OCI-LY3 (cell line): ENCODE measurements around the gene CEMIP2.
A peak's percentile ranks its signal among the peaks of the same experiment; 100 is the strongest.

Source experiments
- H2AFZ ChIP-seq: fragments of 200-600, 300-600 bp; shearing (Covaris generic); 2 replicates; pipeline ENCODE4 v1.6.0; 2014; ENCODE audit warnings: antibody characterized with exemption, low read depth, low read length
- H3K27ac ChIP-seq: fragments of 200-600, 300-600 bp; sonication (generic); 2 replicates; pipeline ENCODE4 v1.5.1; 2014; ENCODE audit warnings: mild to moderate bottlenecking, low read length, moderate library complexity, mixed read lengths
- H3K27me3 ChIP-seq: fragments of 200-600, 300-600 bp; sonication (generic); 2 replicates; pipeline ENCODE4 v1.6.1; 2014; ENCODE audit warnings: low read depth, low read length, mixed read lengths
- H3K36me3 ChIP-seq: fragments of 200-600, 300-600 bp; sonication (generic); replicated peaks from 2 replicates; pipeline ENCODE3; 2014; ENCODE audit warnings: low read depth, low read length, mixed read lengths
- H3K4me1 ChIP-seq: fragments of 300-600, 200-600 bp; sonication (generic); 2 replicates; pipeline ENCODE4 v1.6.1; 2014; ENCODE audit warnings: low read length, mixed read lengths
- H3K4me2 ChIP-seq: fragments of 200-600, 300-600 bp; sonication (generic); 2 replicates; pipeline ENCODE4 v1.6.1; 2014; ENCODE audit warnings: low read length, mixed read lengths
- H3K4me3 ChIP-seq: fragments of 300-600, 200-600 bp; sonication (generic); 2 replicates; pipeline ENCODE4 v1.5.1; 2014; ENCODE audit warnings: antibody characterized with exemption, mild to moderate bottlenecking, low read length, moderate library complexity
- H3K79me2 ChIP-seq: fragments of 300-600, 200-600 bp; shearing (Covaris generic); 2 replicates; pipeline ENCODE4 v1.6.1; 2014; ENCODE audit warnings: mild to moderate bottlenecking, low read length, mixed read lengths
- H3K9ac ChIP-seq: fragments of 300-600, 200-600 bp; shearing (Covaris generic); 2 replicates; pipeline ENCODE4 v1.6.0; 2014; ENCODE audit warnings: mild to moderate bottlenecking, low read length, moderate library complexity
- H3K9me3 ChIP-seq: fragments of 200-600, 300-600 bp; shearing (Covaris generic); 2 replicates; pipeline ENCODE4 v1.6.1; 2014; ENCODE audit warnings: low read length, mixed read lengths; ENCODE audit not compliant: insufficient read depth
- H4K20me1 ChIP-seq: fragments of 200-600, 300-600 bp; sonication (generic); 2 replicates; pipeline ENCODE4 v1.6.1; 2016; ENCODE audit warnings: low read length, mixed read lengths; ENCODE audit not compliant: insufficient read depth
- EZH2phosphoT487 ChIP-seq: fragments of 200-600 bp; shearing (Covaris generic); IDR thresholded peaks from 2 replicates; pipeline ENCODE4 v1.6.1; 2018; ENCODE audit warnings: antibody characterized with exemption, mixed run types, low read depth
- TF ChIP-seq, protein P1 (sequence below): fragments of 200-600, 300-600 bp; sonication (generic); IDR thresholded peaks from 2 replicates; pipeline ENCODE4 v1.5.1; 2014; ENCODE audit warnings: antibody characterized with exemption, low read length, low read depth

The CEMIP2 gene

DNA sequence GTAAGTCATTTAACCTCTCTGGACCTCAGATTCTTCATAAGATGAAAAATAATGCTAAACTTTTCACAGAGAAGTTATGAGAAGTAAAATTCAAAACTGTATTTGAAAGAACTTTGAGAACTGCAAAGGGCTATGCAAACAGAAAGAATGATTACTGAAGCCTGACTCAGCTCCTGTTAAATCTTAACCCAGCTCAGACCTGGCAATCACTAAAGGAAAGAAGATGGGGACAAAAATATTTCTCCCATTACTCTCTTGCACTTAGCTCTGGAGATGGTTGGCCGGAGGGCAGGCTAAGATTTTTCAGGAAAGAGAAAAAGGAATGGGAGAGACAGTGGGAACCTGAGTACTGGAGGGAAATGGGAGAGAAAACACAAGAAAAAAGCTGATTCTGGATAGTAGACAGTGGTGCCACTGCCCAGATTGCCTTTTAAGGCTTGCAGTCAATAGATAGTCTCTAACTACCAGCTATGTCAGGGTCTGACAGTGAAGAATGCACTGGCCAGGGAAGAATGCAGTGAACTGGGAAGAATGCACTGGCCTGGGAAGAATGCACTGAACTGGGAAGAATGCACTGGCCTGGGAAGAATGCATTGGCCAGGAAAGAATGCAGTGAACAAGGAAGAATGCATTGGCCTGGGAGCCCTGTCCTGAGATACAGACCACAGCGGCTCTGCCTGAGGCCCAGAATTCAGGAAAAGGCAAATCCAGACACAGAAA lies 25.2 kb upstream of the CEMIP2 start:
- H3K27me3 ChIP-seq, result no peaks in the 10 kb centered on the region
- H3K9ac ChIP-seq, result no peak overlapping the region
- no peaks in the 10 kb centered on the region for H3K79me2 ChIP-seq
- H3K36me3 ChIP-seq, result no peaks in the 10 kb centered on the region
- TF ChIP-seq, protein P1, sequence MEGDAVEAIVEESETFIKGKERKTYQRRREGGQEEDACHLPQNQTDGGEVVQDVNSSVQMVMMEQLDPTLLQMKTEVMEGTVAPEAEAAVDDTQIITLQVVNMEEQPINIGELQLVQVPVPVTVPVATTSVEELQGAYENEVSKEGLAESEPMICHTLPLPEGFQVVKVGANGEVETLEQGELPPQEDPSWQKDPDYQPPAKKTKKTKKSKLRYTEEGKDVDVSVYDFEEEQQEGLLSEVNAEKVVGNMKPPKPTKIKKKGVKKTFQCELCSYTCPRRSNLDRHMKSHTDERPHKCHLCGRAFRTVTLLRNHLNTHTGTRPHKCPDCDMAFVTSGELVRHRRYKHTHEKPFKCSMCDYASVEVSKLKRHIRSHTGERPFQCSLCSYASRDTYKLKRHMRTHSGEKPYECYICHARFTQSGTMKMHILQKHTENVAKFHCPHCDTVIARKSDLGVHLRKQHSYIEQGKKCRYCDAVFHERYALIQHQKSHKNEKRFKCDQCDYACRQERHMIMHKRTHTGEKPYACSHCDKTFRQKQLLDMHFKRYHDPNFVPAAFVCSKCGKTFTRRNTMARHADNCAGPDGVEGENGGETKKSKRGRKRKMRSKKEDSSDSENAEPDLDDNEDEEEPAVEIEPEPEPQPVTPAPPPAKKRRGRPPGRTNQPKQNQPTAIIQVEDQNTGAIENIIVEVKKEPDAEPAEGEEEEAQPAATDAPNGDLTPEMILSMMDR, result no peak
- no peak for TF ChIP-seq EZH2phosphoT487
- H3K27ac ChIP-seq, result peak overlapping the region; percentile 38
- no peaks in the 10 kb centered on the region for H3K9me3 ChIP-seq
- no peak overlapping the region for H3K4me3 ChIP-seq
- no peak overlapping the region for H2AFZ ChIP-seq
- H4K20me1 ChIP-seq, result no peaks in the 10 kb centered on the region
- H3K4me1 ChIP-seq, result peaks cover 31% of the 10 kb centered on the region
- H3K4me2 ChIP-seq, result peak overlapping the region; percentile 44

DNA sequence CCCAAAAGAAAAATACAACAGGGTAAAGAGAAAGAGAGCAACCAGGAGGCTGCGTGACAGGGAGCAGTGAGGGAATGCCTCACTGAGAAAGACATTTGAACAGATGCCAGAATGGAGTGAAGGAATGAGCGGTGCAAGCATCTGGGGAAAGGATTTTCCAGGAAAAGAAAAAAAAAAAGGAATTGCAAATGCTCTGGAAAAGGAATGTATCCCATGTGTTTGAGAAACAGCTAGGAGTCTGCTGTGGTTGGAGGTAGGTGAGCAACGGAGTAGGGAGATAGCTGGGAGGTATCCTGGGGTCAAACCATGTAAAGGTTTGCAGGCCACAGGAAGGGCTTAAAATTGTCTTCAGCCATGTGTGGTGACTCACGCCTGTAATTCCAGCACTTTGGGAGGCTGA lies 23.6 kb upstream of the CEMIP2 start:
- TF ChIP-seq, protein P1, result no peak
- TF ChIP-seq EZH2phosphoT487, result no peak
- Histone ChIP-seq H4K20me1 (no peaks in the 10 kb centered on the region), H3K4me1 (peaks cover 31% of the 10 kb centered on the region), H3K36me3 (no peaks in the 10 kb centered on the region), H3K4me2 (no peak overlapping the region), H2AFZ (no peak overlapping the region), H3K27me3 (no peaks in the 10 kb centered on the region), H3K9me3 (no peaks in the 10 kb centered on the region), H3K79me2 (no peaks in the 10 kb centered on the region), H3K9ac (no peak overlapping the region), H3K27ac (no peak overlapping the region), H3K4me3 (no peak overlapping the region)

- H3K27ac ChIP-seq, result no peak overlapping the region
- no peaks in the 10 kb centered on the region for H3K9me3 ChIP-seq
- H3K4me1 ChIP-seq, result peaks cover 23% of the 10 kb centered on the region
- no peak for TF ChIP-seq EZH2phosphoT487
- TF ChIP-seq, protein P1, result no peak
- no peak overlapping the region for H3K9ac ChIP-seq
- no peaks in the 10 kb centered on the region for H4K20me1 ChIP-seq
- H2AFZ ChIP-seq, result no peak overlapping the region
- no peak overlapping the region for H3K4me2 ChIP-seq
- H3K79me2 ChIP-seq, result no peaks in the 10 kb centered on the region
- no peaks in the 10 kb centered on the region for H3K36me3 ChIP-seq
- no peak overlapping the region for H3K4me3 ChIP-seq
- H3K27me3 ChIP-seq, result no peaks in the 10 kb centered on the region
These were observed 22.0 kb upstream of the CEMIP2 start for GRCh38 chr9:71790296-71790695.

GRCh38 chr9:71783120-71783523 lies 14.8 kb upstream of the CEMIP2 start:
- no peak overlapping the region for H3K9ac ChIP-seq
- peak overlapping the region; percentile 80 for H3K4me2 ChIP-seq
- no peaks in the 10 kb centered on the region for H3K27me3 ChIP-seq
- H4K20me1 ChIP-seq, result no peaks in the 10 kb centered on the region
- H3K4me1 ChIP-seq, result peaks cover 8% of the 10 kb centered on the region
- no peaks in the 10 kb centered on the region for H3K36me3 ChIP-seq
- peak overlapping the region; percentile 67 for H3K4me3 ChIP-seq
- H3K79me2 ChIP-seq, result no peaks in the 10 kb centered on the region
- TF ChIP-seq, protein P1, result peak; percentile 30
- TF ChIP-seq EZH2phosphoT487, result no peak
- peak overlapping the region; percentile 72 for H2AFZ ChIP-seq
- H3K27ac ChIP-seq, result no peak overlapping the region
- no peaks in the 10 kb centered on the region for H3K9me3 ChIP-seq
